Muscle of leg (tissue), 16 donors: ENCODE data around the gene CLEC4A. TPM values are rescaled to one million over a fixed set of nuclear protein-coding genes. Genes with fewer than 3 reads are reported as not detected.
"Not testable (repeated sequence)": the region's sequence is repeated elsewhere in the genome, so short reads cannot be mapped to it uniquely, and the experiment has no call there.

Experiments
- DNase-seq: peaks from one replicate; pipeline ENCODE4 v3.0.0; 2013
- H3K27ac ChIP-seq: one replicate; pipeline ENCODE4 v1.5.1; 2013; ENCODE audit warnings: mild to moderate bottlenecking, low read length, control low read depth
- H3K27me3 ChIP-seq: one replicate; pipeline ENCODE4 v1.6.1; 2013; ENCODE audit warnings: low read length; ENCODE audit not compliant: control insufficient read depth, insufficient read depth
- H3K36me3 ChIP-seq: one replicate; pipeline ENCODE4 v1.6.1; 2013; ENCODE audit warnings: low read length; ENCODE audit not compliant: control insufficient read depth, insufficient read depth
- H3K4me1 ChIP-seq: one replicate; pipeline ENCODE4 v1.6.1; 2013; ENCODE audit warnings: low read length; ENCODE audit not compliant: control insufficient read depth, insufficient read depth
- H3K4me3 ChIP-seq: one replicate; pipeline ENCODE4 v1.5.1; 2013; ENCODE audit warnings: low read length, control low read depth
- H3K9me3 ChIP-seq: replicated peaks from 2 replicates; pipeline ENCODE4 v1.6.1; 2013; ENCODE audit warnings: low read depth, low read length; ENCODE audit not compliant: control insufficient read depth
- WGBS: methylation state at CpG from one replicate; pipeline ENCODE4 v1.1.5; 2013; ENCODE audit warnings: missing lambda C conversion rate; ENCODE audit not compliant: insufficient coverage; 5-methylcytosine and 5-hydroxymethylcytosine counted together
- long read RNA-seq, 11 donors: transcript quantifications; one replicate each; lab custom pipeline, GENCODE V29; 2026
- polyA plus RNA-seq, 8 donors: library from polyadenylated mRNA; unstranded; fragments of 120-200 nt; gene quantifications; one replicate each; pipeline versions ENCODE4 v1.2.1 to v1.2.3, GENCODE V29; 2013; ENCODE audit warnings: inconsistent platforms in 1 of 8, low replicate concordance in 1 of 8; ENCODE audit not compliant: insufficient read length in 8 of 8, insufficient read depth in 1 of 8
- total RNA-seq: library from RNA; stranded (reverse); fragments of 120-200 nt; gene quantifications from one replicate; pipeline ENCODE4 v1.2.4, GENCODE V29; 2013

Gene CLEC4A
- total RNA-seq: 2.5 TPM
- polyA plus RNA-seq: 1 to 10 TPM in 5 of 8 donors, under 1 TPM in 3; 0.16 to 3.6 (median 1.4) TPM
- long read RNA-seq, donor 1: 0 reads
- long read RNA-seq, donor 2: 0 reads
- long read RNA-seq, donor 3: 0 reads
- long read RNA-seq, donor 4: 0 reads
- long read RNA-seq, donor 5, partial matches to known transcripts: 0 of 1 reads
- long read RNA-seq, donor 5, other reads (novel, unspliced or antisense): 0 of 1 reads
- long read RNA-seq, donor 6, partial matches to known transcripts: 0 of 1 reads
- long read RNA-seq, donor 6, other reads (novel, unspliced or antisense): 0 of 1 reads
- long read RNA-seq, donor 7, partial matches to known transcripts: 0 of 1 reads
- long read RNA-seq, donor 7, other reads (novel, unspliced or antisense): 0 of 1 reads
- long read RNA-seq, donor 8: 0 reads
- long read RNA-seq, donor 9: 0 reads
- long read RNA-seq, donor 10: 0 reads
- long read RNA-seq, donor 11: 0 reads

DNA sequence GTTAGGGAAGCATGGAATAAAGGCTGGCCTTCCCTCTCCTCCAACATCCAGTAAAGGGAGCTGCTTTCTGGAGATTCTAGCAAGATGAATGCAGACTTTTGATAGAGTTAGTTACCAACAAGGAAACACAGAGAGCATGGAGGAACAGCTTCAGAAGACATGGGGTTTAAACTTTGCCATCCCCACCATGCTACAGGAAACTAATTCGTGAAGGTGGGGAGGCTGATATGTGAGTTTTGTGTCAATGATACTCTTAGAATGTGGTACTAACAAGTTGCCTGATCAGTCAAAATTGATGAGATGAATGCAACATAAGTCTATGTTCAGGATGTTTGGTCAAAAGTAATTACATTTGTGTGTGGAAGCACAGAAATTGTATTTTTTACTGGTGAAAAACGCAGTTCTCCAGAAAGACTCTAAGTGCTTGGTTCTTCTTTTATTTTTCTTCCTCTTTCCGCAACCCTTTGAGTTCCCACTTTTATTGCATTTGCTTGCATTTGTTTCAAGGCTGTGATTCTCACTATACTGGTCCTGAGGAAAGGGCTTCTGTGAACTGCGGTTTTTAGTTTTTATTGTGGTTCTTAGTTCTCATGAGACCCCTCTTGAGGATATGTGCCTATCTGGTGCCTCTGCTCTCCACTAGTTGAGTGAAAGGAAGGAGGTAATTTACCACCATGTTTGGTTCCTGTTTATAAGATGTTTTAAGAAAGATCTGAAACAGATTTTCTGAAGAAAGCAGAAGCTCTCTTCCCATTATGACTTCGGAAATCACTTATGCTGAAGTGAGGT is at the start of gene CLEC4A:
TSS of gene CLEC4A (plus strand) at position 494 of the 789 bp plus-strand sequence. CDS start at position 756, 262 bp downstream.
- Histone ChIP-seq H3K27me3 (no peaks in the 10 kb centered on the region), H3K4me3 (no peak within 1 kb of the TSS), H3K4me1 (no peaks in the 10 kb centered on the region), H3K9me3 (no peaks in the 10 kb centered on the region), H3K36me3 (no peaks in the 10 kb centered on the region), H3K27ac (no peak within 1 kb of the TSS)
- no CpG with 5 or more reads among the region's 5 CpGs for WGBS
- DNase-seq: peak; percentile 34

DNA sequence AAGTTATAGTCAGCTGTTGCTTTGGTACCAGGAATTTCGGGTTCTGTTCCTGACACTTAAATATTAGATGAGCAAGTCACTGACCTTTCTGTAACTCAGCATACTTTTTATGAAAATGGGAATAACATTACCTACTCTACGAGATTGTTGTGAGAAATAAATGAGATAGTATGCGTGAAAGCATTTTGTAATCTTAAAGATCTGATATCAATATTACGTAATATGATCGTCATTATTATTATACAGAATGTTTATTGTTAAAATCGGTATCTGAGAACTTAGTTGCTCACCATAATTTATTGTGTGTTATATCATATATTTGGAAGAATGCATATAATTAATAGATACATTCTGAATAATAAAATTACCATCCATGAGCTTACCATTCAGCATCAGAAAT is 47.5 kb upstream of the CLEC4A start:
- peaks cover 3% of the 10 kb centered on the region for H3K27me3 ChIP-seq
- no CpG with 5 or more reads among the region's 6 CpGs for WGBS
- no peaks in the 10 kb centered on the region for H3K4me1 ChIP-seq
- no peak overlapping the region for H3K27ac ChIP-seq
- H3K9me3 ChIP-seq: no peaks in the 10 kb centered on the region
- H3K36me3 ChIP-seq: no peaks in the 10 kb centered on the region
- no peak overlapping the region for H3K4me3 ChIP-seq
- no peak for DNase-seq

GRCh38 chr12:8076366-8076765 is 47.1 kb upstream of the CLEC4A start:
- Histone ChIP-seq H3K4me1 (peaks cover 3% of the 10 kb centered on the region), H3K27ac (no peak overlapping the region), H3K36me3 (no peaks in the 10 kb centered on the region), H3K4me3 (no peak overlapping the region), H3K27me3 (peaks cover 3% of the 10 kb centered on the region), H3K9me3 (no peaks in the 10 kb centered on the region)
- DNase-seq: no peak
- WGBS: 81% methylated on average over 2 of the region's 4 CpGs

DNA sequence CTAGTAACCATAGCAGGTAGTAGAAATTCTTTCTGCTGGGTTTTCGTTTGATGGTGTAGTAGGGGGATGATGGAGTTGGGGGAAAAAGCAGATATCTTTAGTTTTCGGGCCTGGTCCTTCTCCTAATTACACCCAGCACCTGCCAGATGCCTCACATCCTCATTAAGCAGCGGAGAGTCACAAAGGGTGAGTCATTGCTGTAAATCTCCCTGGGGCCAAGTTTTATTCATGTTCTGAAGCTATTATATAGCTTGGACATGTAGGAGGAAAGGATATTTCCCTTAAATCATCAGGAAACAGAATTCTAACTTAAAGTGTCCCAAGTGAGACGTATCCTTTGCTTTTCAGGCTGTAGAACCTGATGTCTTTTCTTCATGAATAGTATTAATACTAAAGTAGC is 46.2 kb upstream of the CLEC4A start:
- Histone ChIP-seq H3K9me3 (no peaks in the 10 kb centered on the region), H3K4me3 (no peak overlapping the region), H3K36me3 (no peaks in the 10 kb centered on the region), H3K27ac (no peak overlapping the region), H3K27me3 (peaks cover 3% of the 10 kb centered on the region), H3K4me1 (peaks cover 3% of the 10 kb centered on the region)
- WGBS: no CpG with 5 or more reads among the region's 4 CpGs
- DNase-seq: no peak

DNA sequence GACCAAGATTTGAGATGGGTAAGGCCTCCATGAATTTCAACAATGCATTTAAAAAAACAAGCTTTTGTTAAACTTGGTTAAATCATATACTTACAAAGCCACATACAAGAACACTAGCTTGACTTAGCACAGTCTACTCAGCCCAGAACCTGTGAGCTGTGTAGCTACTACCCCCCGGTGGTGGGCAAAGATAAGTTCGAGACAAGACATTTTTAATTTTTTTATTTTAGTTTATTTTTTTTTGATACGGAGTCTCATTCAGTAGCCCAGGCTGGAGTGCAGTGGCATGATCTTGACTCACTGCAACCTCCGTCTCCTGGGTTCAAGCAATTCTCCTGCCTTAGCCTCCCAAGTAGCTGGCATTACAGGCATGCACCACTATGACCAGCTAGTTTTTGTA is 45.0 kb upstream of the CLEC4A start:
- peak; percentile 46 for DNase-seq
- no peaks in the 10 kb centered on the region for H3K9me3 ChIP-seq
- H3K27ac ChIP-seq: no peak overlapping the region
- peaks cover 3% of the 10 kb centered on the region for H3K27me3 ChIP-seq
- no peaks in the 10 kb centered on the region for H3K36me3 ChIP-seq
- peaks cover 4% of the 10 kb centered on the region for H3K4me1 ChIP-seq
- no peak overlapping the region for H3K4me3 ChIP-seq
- WGBS: 100% methylated on average over 1 of the region's 4 CpGs

- Histone ChIP-seq H3K4me1 (peaks cover 9% of the 10 kb centered on the region), H3K9me3 (no peaks in the 10 kb centered on the region), H3K36me3 (no peaks in the 10 kb centered on the region), H3K27me3 (peaks cover 3% of the 10 kb centered on the region), H3K27ac (no peak overlapping the region), H3K4me3 (no peak overlapping the region)
- WGBS: 71% methylated on average over 1 of the region's 2 CpGs
- no peak for DNase-seq
These were observed 44.5 kb upstream of the CLEC4A start for GRCh38 chr12:8078916-8079315.

DNA sequence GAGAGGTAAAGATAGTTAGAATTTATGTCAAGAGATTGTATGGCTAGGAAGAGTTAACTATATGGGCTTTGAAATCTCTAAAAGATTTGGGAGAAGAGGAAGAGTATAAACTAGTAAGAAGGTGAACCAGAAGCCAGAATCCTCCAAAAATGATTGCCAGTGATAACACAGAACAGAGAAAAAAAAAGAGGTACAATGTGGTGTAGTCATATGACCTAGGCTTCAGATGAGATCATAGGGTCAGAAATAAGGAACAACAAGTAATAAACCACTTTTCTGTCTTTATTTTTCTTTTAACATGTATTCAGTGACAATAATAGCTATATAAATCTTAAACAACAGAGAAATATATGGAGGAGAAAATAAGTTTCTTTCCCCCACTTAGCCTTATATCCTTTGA is 43.3 kb upstream of the CLEC4A start:
- Histone ChIP-seq H3K4me3 (no peak overlapping the region), H3K9me3 (no peaks in the 10 kb centered on the region), H3K27me3 (no peaks in the 10 kb centered on the region), H3K4me1 (peaks cover 9% of the 10 kb centered on the region), H3K27ac (no peak overlapping the region), H3K36me3 (no peaks in the 10 kb centered on the region)
- DNase-seq: peak; percentile 32

DNA sequence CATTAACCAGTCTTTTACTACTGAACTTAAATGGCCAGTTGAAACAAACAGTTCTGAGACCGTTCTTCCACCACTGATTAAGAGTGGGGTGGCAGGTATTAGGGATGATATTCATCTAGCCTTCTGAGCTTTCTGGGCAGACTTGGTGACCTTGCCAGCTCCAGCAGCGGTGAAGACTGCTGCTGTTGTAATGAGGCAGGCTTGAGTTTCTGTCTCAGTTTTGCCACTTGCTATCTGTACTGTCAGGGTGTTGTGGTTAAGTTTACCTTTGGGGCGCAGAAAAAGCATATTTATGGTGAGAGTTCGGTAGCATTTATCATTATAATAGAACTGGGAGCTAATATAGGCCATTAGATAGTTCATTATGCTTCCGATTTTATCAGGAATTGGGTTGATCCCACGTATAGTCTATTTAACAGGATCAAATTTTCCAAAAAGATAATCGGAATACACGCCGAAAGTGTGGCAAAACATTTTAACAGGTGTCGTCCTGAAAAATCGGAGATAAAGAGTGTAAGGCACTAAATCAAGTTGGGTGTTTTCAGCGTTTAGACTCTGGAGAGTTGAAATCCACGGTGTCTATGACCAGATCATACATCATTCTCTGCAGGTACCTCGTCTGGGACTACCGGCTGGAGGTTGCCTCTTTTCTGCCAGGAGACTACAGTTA is 42.0 kb upstream of the CLEC4A start:
- Histone ChIP-seq H3K27me3 (no peaks in the 10 kb centered on the region), H3K4me3 (peak overlapping the region; percentile 85), H3K27ac (peak overlapping the region; percentile 96), H3K9me3 (no peaks in the 10 kb centered on the region), H3K36me3 (peaks cover 1% of the 10 kb centered on the region), H3K4me1 (peaks cover 9% of the 10 kb centered on the region)
- 0% methylated on average over 1 of the region's 15 CpGs for WGBS
- DNase-seq: peak; percentile 33

DNA sequence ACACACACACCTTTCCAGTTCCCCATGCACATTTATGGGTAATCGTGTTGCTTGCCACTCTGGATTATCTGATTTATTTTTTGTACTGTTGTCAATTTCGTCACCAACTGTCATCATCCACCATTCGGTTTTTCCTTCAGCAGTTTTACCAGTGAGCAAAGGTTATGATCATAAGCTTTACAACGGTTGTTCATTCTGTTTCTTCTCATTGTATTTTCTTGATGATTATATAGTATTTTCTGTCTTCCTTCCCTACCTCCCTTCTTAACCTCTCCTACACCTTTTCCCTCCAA is 40.7 kb upstream of the CLEC4A start:
- Histone ChIP-seq H3K27ac (peak overlapping the region; percentile 96), H3K9me3 (no peaks in the 10 kb centered on the region), H3K36me3 (peaks cover 2% of the 10 kb centered on the region), H3K4me3 (peak overlapping the region; percentile 85), H3K27me3 (no peaks in the 10 kb centered on the region), H3K4me1 (peaks cover 9% of the 10 kb centered on the region)
- DNase-seq: no peak
- no CpG with 5 or more reads among the region's 4 CpGs for WGBS

GRCh38 chr12:8084351-8084750 is 39.1 kb upstream of the CLEC4A start:
- DNase-seq, H3K4me1 ChIP-seq, H3K9me3 ChIP-seq, H3K27me3 ChIP-seq, H3K27ac ChIP-seq, H3K36me3 ChIP-seq, H3K4me3 ChIP-seq: not testable (repeated sequence)
- no CpG with 5 or more reads among the region's 3 CpGs for WGBS
